Kidney tubule cell (primary cell): Measurements from ENCODE around the gene ZNF319.

Experiments used
- DNase-seq: peaks from one replicate; pipeline ENCODE4 v3.0.0-alpha.2; 2018; ENCODE audit warnings: low spot score

The ZNF319 gene

DNA sequence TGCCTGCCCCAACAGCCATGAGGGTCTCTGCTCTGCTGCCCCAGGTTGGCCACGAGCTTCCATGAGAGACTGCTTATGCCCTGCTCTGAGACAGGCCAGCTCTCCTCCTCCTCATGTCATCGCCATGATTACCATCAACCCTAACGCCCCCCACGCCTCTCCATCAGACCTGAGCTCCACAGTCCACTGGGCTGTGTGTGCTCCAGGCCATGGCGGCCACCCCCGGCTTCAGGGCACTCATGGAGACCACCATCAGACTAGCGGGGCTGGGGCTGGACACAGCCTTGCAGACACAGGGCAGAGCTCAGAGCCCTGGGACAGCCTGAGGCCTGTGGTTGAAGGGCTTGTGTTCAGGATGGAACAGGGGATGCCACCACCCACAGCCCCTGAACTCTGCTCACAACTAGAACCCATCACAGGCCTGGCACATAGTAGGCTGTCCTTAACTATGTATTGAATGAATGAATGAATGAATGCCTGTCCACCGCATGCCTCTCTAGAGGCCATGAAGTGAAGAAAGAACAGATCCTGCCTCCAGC lies 44.1 kb downstream of the ZNF319 start:
- no peak for DNase-seq

GRCh38 chr16:57955572-57956188 lies 44.8 kb downstream of the ZNF319 start:
- no peak for DNase-seq

GRCh38 chr16:57953857-57954256 lies 46.6 kb downstream of the ZNF319 start:
- DNase-seq, result no peak

DNA sequence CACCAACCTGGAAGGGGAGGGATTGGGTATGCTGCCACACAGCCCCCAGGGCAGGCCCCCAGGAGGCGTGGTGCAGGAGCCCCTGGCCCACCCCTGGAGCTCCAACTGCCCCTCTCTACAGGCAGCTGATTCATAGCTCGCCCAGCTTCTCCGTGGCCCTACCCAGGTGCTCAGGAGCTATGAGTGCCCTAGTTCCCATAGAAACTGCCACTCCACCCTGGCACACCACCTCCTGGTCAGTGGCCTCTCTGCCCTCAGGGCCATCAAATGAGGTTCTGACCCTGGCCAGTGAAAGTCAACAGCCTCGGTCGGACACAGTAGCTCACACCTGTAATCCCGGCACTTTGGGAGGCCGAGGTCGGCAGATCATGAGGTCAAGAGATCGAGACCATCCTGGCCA lies 47.6 kb downstream of the ZNF319 start:
- DNase-seq, result no peak

- no peak for DNase-seq
These were observed 49.1 kb downstream of the ZNF319 start for GRCh38 chr16:57951204-57951960.

GRCh38 chr16:57950382-57950781 lies 50.1 kb downstream of the ZNF319 start:
- DNase-seq, result no peak

GRCh38 chr16:57949595-57950238 lies 50.8 kb downstream of the ZNF319 start:
- no peak for DNase-seq

GRCh38 chr16:57949013-57949412 lies 51.5 kb downstream of the ZNF319 start:
- no peak for DNase-seq

GRCh38 chr16:57948027-57948426 lies 52.4 kb downstream of the ZNF319 start:
- DNase-seq, result no peak

GRCh38 chr16:57947261-57947660 lies 53.2 kb downstream of the ZNF319 start:
- DNase-seq, result no peak

GRCh38 chr16:57946181-57946801 lies 54.2 kb downstream of the ZNF319 start:
- no peak for DNase-seq

- no peak for DNase-seq
These were observed 54.7 kb downstream of the ZNF319 start for GRCh38 chr16:57945740-57946138.

GRCh38 chr16:57944970-57945739 lies 55.3 kb downstream of the ZNF319 start:
- DNase-seq, result no peak
